Fibroblast of pulmonary artery (primary cell): ENCODE results near the gene COL11A2.

Source experiments
- DNase-seq: peaks from one replicate; pipeline ENCODE4 v3.0.0-alpha.2; 2010; ENCODE audit warnings: low read depth
- H3K4me3 ChIP-seq: replicated peaks from 2 replicates; pipeline ENCODE4 v1.5.1; 2011; ENCODE audit warnings: low read depth, mild to moderate bottlenecking, control low read depth, low read length, moderate library complexity
- TF ChIP-seq, protein P1 (sequence below): IDR thresholded peaks from 2 replicates; pipeline ENCODE4 v1.5.1; 2011; ENCODE audit warnings: mild to moderate bottlenecking, control low read depth, low read length, inconsistent platforms; ENCODE audit errors: missing control alignments

COL11A2 gene

DNA sequence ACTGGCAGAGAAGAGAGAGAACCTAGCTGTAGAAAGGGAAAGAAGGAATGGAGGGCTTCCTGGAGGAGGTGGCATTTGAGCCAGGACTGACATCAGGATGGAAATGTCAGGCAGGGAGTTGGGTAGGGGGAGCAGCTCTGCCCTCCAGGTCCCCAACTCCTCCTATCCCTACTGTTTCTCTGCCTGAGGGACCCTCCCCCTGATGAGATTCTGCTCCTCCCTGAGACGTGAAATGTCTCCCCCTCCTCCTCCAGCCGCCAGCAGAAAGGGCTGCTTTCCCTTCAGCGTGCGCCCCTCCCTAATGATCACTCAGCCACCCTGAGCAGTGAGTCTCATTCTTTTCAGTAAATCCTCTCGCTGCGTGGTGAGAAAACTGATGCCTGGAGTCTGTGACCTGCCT lies 75.8 kb downstream of the COL11A2 start:
- TF ChIP-seq, protein P1, sequence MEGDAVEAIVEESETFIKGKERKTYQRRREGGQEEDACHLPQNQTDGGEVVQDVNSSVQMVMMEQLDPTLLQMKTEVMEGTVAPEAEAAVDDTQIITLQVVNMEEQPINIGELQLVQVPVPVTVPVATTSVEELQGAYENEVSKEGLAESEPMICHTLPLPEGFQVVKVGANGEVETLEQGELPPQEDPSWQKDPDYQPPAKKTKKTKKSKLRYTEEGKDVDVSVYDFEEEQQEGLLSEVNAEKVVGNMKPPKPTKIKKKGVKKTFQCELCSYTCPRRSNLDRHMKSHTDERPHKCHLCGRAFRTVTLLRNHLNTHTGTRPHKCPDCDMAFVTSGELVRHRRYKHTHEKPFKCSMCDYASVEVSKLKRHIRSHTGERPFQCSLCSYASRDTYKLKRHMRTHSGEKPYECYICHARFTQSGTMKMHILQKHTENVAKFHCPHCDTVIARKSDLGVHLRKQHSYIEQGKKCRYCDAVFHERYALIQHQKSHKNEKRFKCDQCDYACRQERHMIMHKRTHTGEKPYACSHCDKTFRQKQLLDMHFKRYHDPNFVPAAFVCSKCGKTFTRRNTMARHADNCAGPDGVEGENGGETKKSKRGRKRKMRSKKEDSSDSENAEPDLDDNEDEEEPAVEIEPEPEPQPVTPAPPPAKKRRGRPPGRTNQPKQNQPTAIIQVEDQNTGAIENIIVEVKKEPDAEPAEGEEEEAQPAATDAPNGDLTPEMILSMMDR, result no peak
- H3K4me3 ChIP-seq, result no peak overlapping the region
- DNase-seq, result no peak

- DNase-seq, result no peak
- TF ChIP-seq, protein P1, result no peak
- H3K4me3 ChIP-seq, result no peak overlapping the region
These were observed 77.9 kb downstream of the COL11A2 start for GRCh38 chr6:33114406-33114805.

GRCh38 chr6:33113755-33114154 lies 78.5 kb downstream of the COL11A2 start:
- no peak overlapping the region for H3K4me3 ChIP-seq
- TF ChIP-seq, protein P1, result no peak
- DNase-seq, result no peak
